WTC11 (cell line): ENCODE results near the gene NPAS2. TPM values are rescaled to one million over a fixed set of nuclear protein-coding genes. Genes with fewer than 3 reads are reported as not detected.
A peak's percentile ranks its signal among the peaks of the same experiment; 100 is the strongest.

ENCODE experiments used
- ATAC-seq: fragments of 200-7000 bp; cut with Tn5 transposase; 2 replicates; pipeline ENCODE4 v1.10.0; 2021; ENCODE audit warnings: mild to moderate bottlenecking, moderate library complexity
- CTCF ChIA-PET: fragments of 300-600 bp; sonication (Branson Sonifier 250); formaldehyde crosslinking; loops from one replicate; lab custom pipeline; 2021; ENCODE audit warnings: antibody characterized with exemption; lab: Charles Lee
- POLR2A ChIA-PET: fragments of 350-600 bp; sonication (Branson Sonifier 250); formaldehyde crosslinking; loops from one replicate; lab custom pipeline; 2021; ENCODE audit warnings: antibody characterized with exemption; lab: Charles Lee
- DNase-seq: peaks from one replicate; pipeline ENCODE4 v3.0.0; 2021; ENCODE audit warnings: low spot score
- H3K27ac Mint-ChIP-seq: 2 replicates; pipeline ENCODE4 v1.8.0; 2021; ENCODE audit warnings: mixed read lengths
- H3K27me3 Mint-ChIP-seq: 2 replicates; pipeline ENCODE4 v1.8.0; 2021; ENCODE audit warnings: low read depth, mild to moderate bottlenecking, moderate library complexity, mixed read lengths
- H3K36me3 Mint-ChIP-seq: 2 replicates; pipeline ENCODE4 v1.8.0; 2021; ENCODE audit warnings: mixed read lengths
- H3K4me1 Mint-ChIP-seq: 2 replicates; pipeline ENCODE4 v1.8.0; 2022; ENCODE audit warnings: mixed read lengths
- H3K4me3 Mint-ChIP-seq: 2 replicates; pipeline ENCODE4 v1.8.0; 2021; ENCODE audit warnings: mild to moderate bottlenecking, moderate library complexity, mixed read lengths
- H3K9me3 Mint-ChIP-seq: 2 replicates; pipeline ENCODE4 v1.8.0; 2021; ENCODE audit warnings: mixed read lengths
- ATF1 ChIP-seq: sonication (generic); formaldehyde crosslinking; IDR thresholded peaks from 2 replicates; pipeline ENCODE4 v1.8.1; 2023; ENCODE audit warnings: mild to moderate bottlenecking, moderate library complexity, missing genetic modification reagents
- CREB1 ChIP-seq: sonication (generic); formaldehyde crosslinking; IDR thresholded peaks from 2 replicates; pipeline ENCODE4 v1.8.0; 2023; ENCODE audit warnings: mild to moderate bottlenecking, missing genetic modification reagents
- EMX1 ChIP-seq: fragments of 250-450 bp; sonication (Bioruptor Pico); IDR thresholded peaks from 2 replicates; pipeline ENCODE4 v1.8.0; 2021; ENCODE audit warnings: mild to moderate bottlenecking
- FOXJ3 ChIP-seq: sonication (generic); formaldehyde crosslinking; IDR thresholded peaks from 2 replicates; pipeline ENCODE4 v1.9.0; 2021; ENCODE audit warnings: missing genetic modification reagents, mild to moderate bottlenecking, borderline replicate concordance
- GTF2I ChIP-seq: fragments of 250-450 bp; sonication (Bioruptor Pico); conservative IDR thresholded peaks from 2 replicates; pipeline ENCODE4 v1.4.0; 2021; ENCODE audit warnings: mild to moderate bottlenecking
- HMGA2 ChIP-seq: fragments of 250-450 bp; sonication (Bioruptor Pico); IDR thresholded peaks from 2 replicates; pipeline ENCODE4 v1.4.0; 2021; ENCODE audit warnings: mild to moderate bottlenecking, moderate library complexity
- NFATC4 ChIP-seq: fragments of 250-450 bp; sonication (Bioruptor Pico); IDR thresholded peaks from 2 replicates; pipeline ENCODE4 v1.9.0; 2021; ENCODE audit warnings: mild to moderate bottlenecking
- NR1H2 ChIP-seq: sonication (generic); formaldehyde crosslinking; IDR thresholded peaks from 2 replicates; pipeline ENCODE4 v1.9.0; 2021; ENCODE audit warnings: mild to moderate bottlenecking, moderate library complexity, missing genetic modification reagents
- PRRX2 ChIP-seq: fragments of 250-450 bp; sonication (Bioruptor Pico); IDR thresholded peaks from 2 replicates; pipeline ENCODE4 v1.8.0; 2021; ENCODE audit warnings: mild to moderate bottlenecking
- SMAD3 ChIP-seq: sonication (generic); formaldehyde crosslinking; IDR thresholded peaks from 2 replicates; pipeline ENCODE4 v1.8.0; 2022; ENCODE audit warnings: missing genetic modification reagents, mild to moderate bottlenecking, borderline replicate concordance
- SOX15 ChIP-seq: fragments of 250-450 bp; sonication (Bioruptor Pico); IDR thresholded peaks from 2 replicates; pipeline ENCODE4 v1.9.0; 2021; ENCODE audit warnings: mild to moderate bottlenecking
- TP53 ChIP-seq: sonication (generic); formaldehyde crosslinking; IDR thresholded peaks from 2 replicates; pipeline ENCODE4 v1.8.1; 2023; ENCODE audit warnings: mild to moderate bottlenecking, missing genetic modification reagents
- USF1 ChIP-seq: sonication (generic); formaldehyde crosslinking; IDR thresholded peaks from 2 replicates; pipeline ENCODE4 v1.8.0; 2022; ENCODE audit warnings: mild to moderate bottlenecking, missing genetic modification reagents
- ZBTB21 ChIP-seq: sonication (generic); formaldehyde crosslinking; IDR thresholded peaks from 2 replicates; pipeline ENCODE4 v1.8.1; 2023; ENCODE audit warnings: mild to moderate bottlenecking, missing genetic modification reagents, borderline replicate concordance
- ZBTB43 ChIP-seq: sonication (generic); formaldehyde crosslinking; IDR thresholded peaks from 2 replicates; pipeline ENCODE4 v1.8.1; 2023; ENCODE audit warnings: mild to moderate bottlenecking, missing genetic modification reagents
- ZNF317 ChIP-seq: sonication (generic); formaldehyde crosslinking; IDR thresholded peaks from 2 replicates; pipeline ENCODE4 v1.8.1; 2023; ENCODE audit warnings: low read depth, mild to moderate bottlenecking, moderate library complexity, missing genetic modification reagents, borderline replicate concordance
- ZNF423 ChIP-seq: fragments of 250-450 bp; sonication (Bioruptor Pico); IDR thresholded peaks from 2 replicates; pipeline ENCODE4 v2.1.2; 2022; ENCODE audit warnings: mild to moderate bottlenecking, moderate library complexity
- total RNA-seq: library from RNA; stranded (reverse); gene quantifications from 3 replicates; pipeline ENCODE4 v1.2.3, GENCODE V29; 2021
- TF ChIP-seq, protein P1 (sequence below): fragments of 250-450 bp; sonication (Bioruptor Pico); IDR thresholded peaks from 2 replicates; pipeline ENCODE4 v2.1.2; 2022; ENCODE audit warnings: mild to moderate bottlenecking, moderate library complexity
- TF ChIP-seq, protein P2 (sequence below): sonication (generic); formaldehyde crosslinking; conservative IDR thresholded peaks from 2 replicates; pipeline ENCODE4 v1.8.1; 2022; ENCODE audit warnings: mild to moderate bottlenecking, missing genetic modification reagents
- TF ChIP-seq, protein P3 (sequence below): sonication (generic); formaldehyde crosslinking; IDR thresholded peaks from 2 replicates; pipeline ENCODE4 v1.8.1; 2023; ENCODE audit warnings: mild to moderate bottlenecking, missing genetic modification reagents
- TF ChIP-seq, protein P4 (sequence below): sonication (generic); formaldehyde crosslinking; IDR thresholded peaks from 2 replicates; pipeline ENCODE4 v1.8.1; 2022; ENCODE audit warnings: mild to moderate bottlenecking, moderate library complexity, missing genetic modification reagents
- TF ChIP-seq, protein P5 (sequence below): fragments of 250-450 bp; sonication (Bioruptor Pico); IDR thresholded peaks from 2 replicates; pipeline ENCODE4 v1.8.0; 2021; ENCODE audit warnings: mild to moderate bottlenecking
- TF ChIP-seq, protein P6 (sequence below): sonication (generic); formaldehyde crosslinking; IDR thresholded peaks from 2 replicates; pipeline ENCODE4 v1.8.1; 2022; ENCODE audit warnings: missing genetic modification reagents, borderline replicate concordance
- TF ChIP-seq, protein P7 (sequence below): sonication (generic); formaldehyde crosslinking; IDR thresholded peaks from 2 replicates; pipeline ENCODE4 v1.8.0; 2022; ENCODE audit warnings: mild to moderate bottlenecking, missing genetic modification reagents

Gene NPAS2
- total RNA-seq, 1 experiment from 2014 or later = 2.6 TPM

DNA sequence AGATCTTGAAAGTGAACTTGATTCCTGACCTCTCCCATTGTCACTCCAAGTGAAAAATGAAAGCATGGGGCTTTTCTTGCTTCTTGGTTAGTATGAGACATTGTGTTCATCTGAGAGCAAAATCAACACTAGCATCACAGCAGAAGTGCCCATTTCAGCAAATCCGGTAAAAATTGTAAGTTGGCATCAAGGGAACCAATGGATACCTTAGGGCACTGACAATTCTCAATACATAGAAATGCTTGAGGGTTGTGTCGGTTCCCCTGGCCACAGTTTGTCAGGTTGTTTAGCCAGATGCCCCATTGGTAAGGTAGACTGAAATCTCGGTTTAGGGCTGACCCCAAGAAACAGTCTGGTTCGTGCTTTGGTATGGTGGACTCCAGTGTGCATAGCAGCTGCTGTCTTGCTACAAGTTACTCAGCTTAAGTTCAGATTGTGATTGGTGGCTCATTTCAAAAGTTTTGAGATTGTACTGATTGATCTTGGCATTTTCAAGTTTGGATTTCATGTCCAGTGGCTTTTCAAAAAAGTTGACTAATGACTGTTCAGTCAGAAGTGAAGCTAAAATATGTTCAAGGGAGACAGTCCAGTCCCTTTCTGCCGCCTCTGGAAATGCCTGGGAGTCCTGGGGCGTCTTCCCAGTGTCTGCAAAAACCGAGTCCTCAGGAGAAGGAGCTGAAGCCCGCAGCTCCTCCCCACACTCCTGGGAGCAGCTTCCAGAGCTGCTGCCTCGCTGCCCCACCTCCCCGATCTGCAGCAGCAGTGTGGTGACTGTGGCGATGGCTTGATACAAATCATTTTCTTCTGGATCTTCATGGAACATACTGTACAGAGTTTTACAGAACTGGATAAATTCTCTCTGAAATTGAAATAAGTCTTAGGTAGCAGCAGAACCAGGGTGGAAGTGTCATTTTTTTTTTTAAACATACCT is 187.7 kb downstream of the NPAS2 start (continued):
- TF ChIP-seq, protein P1, sequence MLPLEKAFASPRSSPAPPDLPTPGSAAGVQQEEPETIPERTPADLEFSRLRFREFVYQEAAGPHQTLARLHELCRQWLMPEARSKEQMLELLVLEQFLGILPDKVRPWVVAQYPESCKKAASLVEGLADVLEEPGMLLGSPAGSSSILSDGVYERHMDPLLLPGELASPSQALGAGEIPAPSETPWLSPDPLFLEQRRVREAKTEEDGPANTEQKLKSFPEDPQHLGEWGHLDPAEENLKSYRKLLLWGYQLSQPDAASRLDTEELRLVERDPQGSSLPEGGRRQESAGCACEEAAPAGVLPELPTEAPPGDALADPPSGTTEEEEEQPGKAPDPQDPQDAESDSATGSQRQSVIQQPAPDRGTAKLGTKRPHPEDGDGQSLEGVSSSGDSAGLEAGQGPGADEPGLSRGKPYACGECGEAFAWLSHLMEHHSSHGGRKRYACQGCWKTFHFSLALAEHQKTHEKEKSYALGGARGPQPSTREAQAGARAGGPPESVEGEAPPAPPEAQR (CRISPR knock-in tag) = no peak
- TF ChIP-seq EMX1 (CRISPR knock-in tag) (peak; percentile 92), ZNF317 (no peak), GTF2I (no peak), CREB1 (CRISPR knock-in tag) (no peak), ZNF423 (CRISPR knock-in tag) (no peak), TP53 (CRISPR knock-in tag) (no peak), NR1H2 (CRISPR knock-in tag) (no peak), ZBTB21 (CRISPR knock-in tag) (no peak), NFATC4 (peak; percentile 89), ATF1 (CRISPR knock-in tag) (no peak), USF1 (no peak), PRRX2 (CRISPR knock-in tag) (peak; percentile 79; the same call in 1 of the 2 replicates), SOX15 (CRISPR knock-in tag) (no peak)
- TF ChIP-seq, protein P2, sequence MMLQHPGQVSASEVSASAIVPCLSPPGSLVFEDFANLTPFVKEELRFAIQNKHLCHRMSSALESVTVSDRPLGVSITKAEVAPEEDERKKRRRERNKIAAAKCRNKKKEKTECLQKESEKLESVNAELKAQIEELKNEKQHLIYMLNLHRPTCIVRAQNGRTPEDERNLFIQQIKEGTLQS (CRISPR knock-in tag) = no peak
- TF ChIP-seq, protein P3, sequence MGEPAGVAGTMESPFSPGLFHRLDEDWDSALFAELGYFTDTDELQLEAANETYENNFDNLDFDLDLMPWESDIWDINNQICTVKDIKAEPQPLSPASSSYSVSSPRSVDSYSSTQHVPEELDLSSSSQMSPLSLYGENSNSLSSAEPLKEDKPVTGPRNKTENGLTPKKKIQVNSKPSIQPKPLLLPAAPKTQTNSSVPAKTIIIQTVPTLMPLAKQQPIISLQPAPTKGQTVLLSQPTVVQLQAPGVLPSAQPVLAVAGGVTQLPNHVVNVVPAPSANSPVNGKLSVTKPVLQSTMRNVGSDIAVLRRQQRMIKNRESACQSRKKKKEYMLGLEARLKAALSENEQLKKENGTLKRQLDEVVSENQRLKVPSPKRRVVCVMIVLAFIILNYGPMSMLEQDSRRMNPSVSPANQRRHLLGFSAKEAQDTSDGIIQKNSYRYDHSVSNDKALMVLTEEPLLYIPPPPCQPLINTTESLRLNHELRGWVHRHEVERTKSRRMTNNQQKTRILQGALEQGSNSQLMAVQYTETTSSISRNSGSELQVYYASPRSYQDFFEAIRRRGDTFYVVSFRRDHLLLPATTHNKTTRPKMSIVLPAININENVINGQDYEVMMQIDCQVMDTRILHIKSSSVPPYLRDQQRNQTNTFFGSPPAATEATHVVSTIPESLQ (CRISPR knock-in tag) = no peak

DNA sequence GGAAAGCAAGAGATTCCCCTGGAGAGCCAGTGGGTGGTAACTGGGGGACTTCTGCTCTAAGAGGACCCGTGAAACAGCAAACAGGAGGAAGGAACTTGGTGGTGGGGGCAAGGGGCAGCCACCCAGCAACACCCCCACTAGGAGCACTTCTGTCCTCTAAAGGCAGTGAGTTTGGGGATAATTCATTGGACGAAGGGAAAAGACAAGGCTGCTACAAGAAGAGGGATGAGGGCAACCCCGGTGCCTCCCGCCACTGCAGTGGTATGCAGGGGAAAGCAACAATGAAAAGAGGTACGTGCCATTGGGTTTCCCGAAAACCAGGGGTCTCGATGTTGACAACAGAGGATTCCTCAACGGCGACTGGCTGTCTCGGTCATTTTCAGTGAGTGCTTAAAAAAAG is 191.2 kb downstream of the NPAS2 start:
- ATAC-seq (no peak), DNase-seq (no peak)
- ChIA-PET CTCF (no interaction called here), POLR2A (interaction anchor here (0.7 kb wide), 1 partner anchor 630 kb away, joined by 4 read pairs; no protein-coding TSS in a partner anchor)
- Mint-ChIP-seq H3K36me3 (peaks cover 83% of the 10 kb centered on the region), H3K4me1 (peaks cover 19% of the 10 kb centered on the region), H3K4me3 (no peak overlapping the region), H3K27ac (peak overlapping the region; percentile 70; the same call in 1 of the 2 replicates), H3K27me3 (no peaks in the 10 kb centered on the region), H3K9me3 (no peaks in the 10 kb centered on the region)
- TF ChIP-seq, protein P4, sequence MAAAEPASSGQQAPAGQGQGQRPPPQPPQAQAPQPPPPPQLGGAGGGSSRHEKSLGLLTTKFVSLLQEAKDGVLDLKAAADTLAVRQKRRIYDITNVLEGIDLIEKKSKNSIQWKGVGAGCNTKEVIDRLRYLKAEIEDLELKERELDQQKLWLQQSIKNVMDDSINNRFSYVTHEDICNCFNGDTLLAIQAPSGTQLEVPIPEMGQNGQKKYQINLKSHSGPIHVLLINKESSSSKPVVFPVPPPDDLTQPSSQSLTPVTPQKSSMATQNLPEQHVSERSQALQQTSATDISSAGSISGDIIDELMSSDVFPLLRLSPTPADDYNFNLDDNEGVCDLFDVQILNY (CRISPR knock-in tag) = no peak
- TF ChIP-seq, protein P5, sequence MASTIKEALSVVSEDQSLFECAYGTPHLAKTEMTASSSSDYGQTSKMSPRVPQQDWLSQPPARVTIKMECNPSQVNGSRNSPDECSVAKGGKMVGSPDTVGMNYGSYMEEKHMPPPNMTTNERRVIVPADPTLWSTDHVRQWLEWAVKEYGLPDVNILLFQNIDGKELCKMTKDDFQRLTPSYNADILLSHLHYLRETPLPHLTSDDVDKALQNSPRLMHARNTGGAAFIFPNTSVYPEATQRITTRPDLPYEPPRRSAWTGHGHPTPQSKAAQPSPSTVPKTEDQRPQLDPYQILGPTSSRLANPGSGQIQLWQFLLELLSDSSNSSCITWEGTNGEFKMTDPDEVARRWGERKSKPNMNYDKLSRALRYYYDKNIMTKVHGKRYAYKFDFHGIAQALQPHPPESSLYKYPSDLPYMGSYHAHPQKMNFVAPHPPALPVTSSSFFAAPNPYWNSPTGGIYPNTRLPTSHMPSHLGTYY (CRISPR knock-in tag) = no peak
- TF ChIP-seq, protein P2 (CRISPR knock-in tag) = no peak
- TF ChIP-seq SOX15 (CRISPR knock-in tag) = no peak
- no peak for TF ChIP-seq SMAD3 (CRISPR knock-in tag)
- TF ChIP-seq, protein P6, sequence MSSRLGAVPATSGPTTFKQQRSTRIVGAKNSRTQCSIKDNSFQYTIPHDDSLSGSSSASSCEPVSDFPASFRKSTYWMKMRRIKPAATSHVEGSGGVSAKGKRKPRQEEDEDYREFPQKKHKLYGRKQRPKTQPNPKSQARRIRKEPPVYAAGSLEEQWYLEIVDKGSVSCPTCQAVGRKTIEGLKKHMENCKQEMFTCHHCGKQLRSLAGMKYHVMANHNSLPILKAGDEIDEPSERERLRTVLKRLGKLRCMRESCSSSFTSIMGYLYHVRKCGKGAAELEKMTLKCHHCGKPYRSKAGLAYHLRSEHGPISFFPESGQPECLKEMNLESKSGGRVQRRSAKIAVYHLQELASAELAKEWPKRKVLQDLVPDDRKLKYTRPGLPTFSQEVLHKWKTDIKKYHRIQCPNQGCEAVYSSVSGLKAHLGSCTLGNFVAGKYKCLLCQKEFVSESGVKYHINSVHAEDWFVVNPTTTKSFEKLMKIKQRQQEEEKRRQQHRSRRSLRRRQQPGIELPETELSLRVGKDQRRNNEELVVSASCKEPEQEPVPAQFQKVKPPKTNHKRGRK (CRISPR knock-in tag) = no peak
- no peak for TF ChIP-seq ZBTB43 (CRISPR knock-in tag)
- no peak for TF ChIP-seq FOXJ3 (CRISPR knock-in tag)
- TF ChIP-seq HMGA2 (CRISPR knock-in tag) = no peak
- TF ChIP-seq CREB1 (CRISPR knock-in tag) = no peak
- no peak for TF ChIP-seq ZNF423 (CRISPR knock-in tag)
- TF ChIP-seq, protein P7, sequence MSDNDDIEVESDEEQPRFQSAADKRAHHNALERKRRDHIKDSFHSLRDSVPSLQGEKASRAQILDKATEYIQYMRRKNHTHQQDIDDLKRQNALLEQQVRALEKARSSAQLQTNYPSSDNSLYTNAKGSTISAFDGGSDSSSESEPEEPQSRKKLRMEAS (CRISPR knock-in tag) = no peak
- TF ChIP-seq NR1H2 (CRISPR knock-in tag) = no peak
- no peak for TF ChIP-seq GTF2I
